ENCODE results near the gene DNMT3A.

DNMT3A gene

GRCh38 chr2:25286723-25287483 lies 54.8 kb downstream of the DNMT3A start:
- Mint-ChIP-seq H3K4me1 (ENCODE audit: low read depth) (peaks cover 50% of the 10 kb centered on the region), H3K36me3 (ENCODE audit: low read depth) (peaks cover 77% of the 10 kb centered on the region), H3K27ac (peak overlapping the region; percentile 97), H3K27me3 (no peaks in the 10 kb centered on the region), H3K9me3 (no peaks in the 10 kb centered on the region), H3K4me3 (peak overlapping the region; percentile 56)
- no peak for DNase-seq

GRCh38 chr2:25286025-25286400 lies 55.7 kb downstream of the DNMT3A start:
- Mint-ChIP-seq H3K27ac (peak overlapping the region; percentile 97), H3K36me3 (ENCODE audit: low read depth) (peaks cover 80% of the 10 kb centered on the region), H3K4me1 (ENCODE audit: low read depth) (peaks cover 55% of the 10 kb centered on the region), H3K4me3 (peak overlapping the region; percentile 56), H3K9me3 (no peaks in the 10 kb centered on the region), H3K27me3 (no peaks in the 10 kb centered on the region)
- DNase-seq = peak; percentile 77

- Mint-ChIP-seq H3K4me1 (ENCODE audit: low read depth) (peaks cover 57% of the 10 kb centered on the region), H3K36me3 (ENCODE audit: low read depth) (peaks cover 80% of the 10 kb centered on the region), H3K4me3 (peak overlapping the region; percentile 56), H3K27ac (peak overlapping the region; percentile 97), H3K9me3 (no peaks in the 10 kb centered on the region), H3K27me3 (no peaks in the 10 kb centered on the region)
- no peak for DNase-seq
These were observed 56.3 kb downstream of the DNMT3A start for GRCh38 chr2:25285265-25286024.

GRCh38 chr2:25284756-25285155 lies 57.0 kb downstream of the DNMT3A start:
- Mint-ChIP-seq H3K9me3 (no peaks in the 10 kb centered on the region), H3K4me3 (no peak overlapping the region), H3K27me3 (no peaks in the 10 kb centered on the region), H3K27ac (peak overlapping the region; percentile 97), H3K36me3 (ENCODE audit: low read depth) (peaks cover 80% of the 10 kb centered on the region), H3K4me1 (ENCODE audit: low read depth) (peaks cover 62% of the 10 kb centered on the region)
- no peak for DNase-seq

GRCh38 chr2:25283921-25284320 lies 57.8 kb downstream of the DNMT3A start:
- DNase-seq = no peak
- peaks cover 68% of the 10 kb centered on the region for H3K4me1 Mint-ChIP-seq (ENCODE audit: low read depth)
- peaks cover 83% of the 10 kb centered on the region for H3K36me3 Mint-ChIP-seq (ENCODE audit: low read depth)
- no peaks in the 10 kb centered on the region for H3K27me3 Mint-ChIP-seq
- H3K27ac Mint-ChIP-seq = peak overlapping the region; percentile 66
- no peak overlapping the region for H3K4me3 Mint-ChIP-seq
- H3K9me3 Mint-ChIP-seq = no peaks in the 10 kb centered on the region

- no peak overlapping the region for H3K27ac Mint-ChIP-seq
- no peak overlapping the region for H3K4me3 Mint-ChIP-seq
- H3K9me3 Mint-ChIP-seq = no peaks in the 10 kb centered on the region
- DNase-seq = no peak
- H3K4me1 Mint-ChIP-seq (ENCODE audit: low read depth) = peaks cover 73% of the 10 kb centered on the region
- no peaks in the 10 kb centered on the region for H3K27me3 Mint-ChIP-seq
- H3K36me3 Mint-ChIP-seq (ENCODE audit: low read depth) = peaks cover 86% of the 10 kb centered on the region
These were observed 59.8 kb downstream of the DNMT3A start for GRCh38 chr2:25281941-25282340.

- no peak overlapping the region for H3K27ac Mint-ChIP-seq
These were observed 60.2 kb downstream of the DNMT3A start for GRCh38 chr2:25281522-25281921.

GRCh38 chr2:25280051-25280687 lies 61.6 kb downstream of the DNMT3A start:
- Mint-ChIP-seq H3K27ac (peak overlapping the region; percentile 95), H3K27me3 (no peaks in the 10 kb centered on the region), H3K4me3 (no peak overlapping the region), H3K36me3 (ENCODE audit: low read depth) (peaks cover 84% of the 10 kb centered on the region), H3K9me3 (no peaks in the 10 kb centered on the region), H3K4me1 (ENCODE audit: low read depth) (peaks cover 72% of the 10 kb centered on the region)
- DNase-seq = no peak

More at GRCh38 chr2:25281522-25281921, 60.2 kb downstream of the DNMT3A start:
- no peaks in the 10 kb centered on the region for H3K9me3 Mint-ChIP-seq
- no peaks in the 10 kb centered on the region for H3K27me3 Mint-ChIP-seq
- peaks cover 85% of the 10 kb centered on the region for H3K36me3 Mint-ChIP-seq (ENCODE audit: low read depth)
- DNase-seq = no peak
- H3K4me1 Mint-ChIP-seq (ENCODE audit: low read depth) = peaks cover 72% of the 10 kb centered on the region
- no peak overlapping the region for H3K4me3 Mint-ChIP-seq

GRCh38 chr2:25279091-25279651 lies 62.6 kb downstream of the DNMT3A start:
- peaks cover 85% of the 10 kb centered on the region for H3K36me3 Mint-ChIP-seq (ENCODE audit: low read depth)
- peaks cover 74% of the 10 kb centered on the region for H3K4me1 Mint-ChIP-seq (ENCODE audit: low read depth)
- no peaks in the 10 kb centered on the region for H3K9me3 Mint-ChIP-seq
- H3K27ac Mint-ChIP-seq = peak overlapping the region; percentile 95
- no peak overlapping the region for H3K4me3 Mint-ChIP-seq
- H3K27me3 Mint-ChIP-seq = no peaks in the 10 kb centered on the region
- no peak for DNase-seq

- Mint-ChIP-seq H3K36me3 (ENCODE audit: low read depth) (peaks cover 84% of the 10 kb centered on the region), H3K4me1 (ENCODE audit: low read depth) (peaks cover 84% of the 10 kb centered on the region), H3K4me3 (peak overlapping the region; percentile 58), H3K9me3 (no peaks in the 10 kb centered on the region), H3K27ac (peak overlapping the region; percentile 95), H3K27me3 (no peaks in the 10 kb centered on the region)
- peak; percentile 89 for DNase-seq
These were observed 64.9 kb downstream of the DNMT3A start for GRCh38 chr2:25276569-25277465.

GRCh38 chr2:25275575-25275965 lies 66.2 kb downstream of the DNMT3A start:
- Mint-ChIP-seq H3K4me3 (peak overlapping the region; percentile 10), H3K27ac (peak overlapping the region; percentile 95), H3K9me3 (no peaks in the 10 kb centered on the region), H3K4me1 (ENCODE audit: low read depth) (peaks cover 77% of the 10 kb centered on the region), H3K36me3 (ENCODE audit: low read depth) (peaks cover 84% of the 10 kb centered on the region), H3K27me3 (no peaks in the 10 kb centered on the region)
- no peak for DNase-seq

GRCh38 chr2:25274868-25275574 lies 66.7 kb downstream of the DNMT3A start:
- H3K4me1 Mint-ChIP-seq (ENCODE audit: low read depth) = peaks cover 77% of the 10 kb centered on the region

GRCh38 chr2:25273985-25274535 lies 67.7 kb downstream of the DNMT3A start:
- DNase-seq = no peak
- H3K4me3 Mint-ChIP-seq = peak overlapping the region; percentile 42
- H3K27me3 Mint-ChIP-seq = no peaks in the 10 kb centered on the region
- peaks cover 86% of the 10 kb centered on the region for H3K36me3 Mint-ChIP-seq (ENCODE audit: low read depth)
- peak overlapping the region; percentile 95 for H3K27ac Mint-ChIP-seq
- no peaks in the 10 kb centered on the region for H3K9me3 Mint-ChIP-seq
- H3K4me1 Mint-ChIP-seq (ENCODE audit: low read depth) = peaks cover 77% of the 10 kb centered on the region

More at GRCh38 chr2:25274868-25275574, 66.7 kb downstream of the DNMT3A start:
- Mint-ChIP-seq H3K4me3 (no peak overlapping the region), H3K27ac (peak overlapping the region; percentile 95), H3K36me3 (ENCODE audit: low read depth) (peaks cover 86% of the 10 kb centered on the region), H3K9me3 (no peaks in the 10 kb centered on the region), H3K27me3 (no peaks in the 10 kb centered on the region)
- DNase-seq = peak; percentile 67
